Trophoblast cell (in vitro differentiated cells and primary cell): Measurements from ENCODE around the gene BTBD9.

Source experiments
- DNase-seq, 2 donors: peaks; one replicate each; pipeline ENCODE4 v3.0.0-alpha.2; 2016
- H2AFZ ChIP-seq: 2 replicates; pipeline ENCODE4 v1.6.1; 2013; ENCODE audit warnings: low read length, moderate library complexity, mild to moderate bottlenecking; ENCODE audit not compliant: insufficient read depth, poor library complexity
- H2AK5ac ChIP-seq: 2 replicates; pipeline ENCODE4 v1.6.1; 2013; ENCODE audit warnings: mild to moderate bottlenecking, low read length
- H2BK120ac ChIP-seq: 2 replicates; pipeline ENCODE4 v1.6.1; 2013; ENCODE audit warnings: low read length, mild to moderate bottlenecking, moderate library complexity; ENCODE audit not compliant: insufficient read depth, poor library complexity
- H2BK12ac ChIP-seq: 2 replicates; pipeline ENCODE4 v1.6.1; 2013; ENCODE audit warnings: mild to moderate bottlenecking, low read length, moderate library complexity
- H2BK5ac ChIP-seq: 2 replicates; pipeline ENCODE4 v1.6.1; 2013; ENCODE audit warnings: low read length, low read depth, moderate library complexity, mild to moderate bottlenecking; ENCODE audit not compliant: poor library complexity
- H3K14ac ChIP-seq: 2 replicates; pipeline ENCODE4 v1.6.1; 2013; ENCODE audit warnings: mild to moderate bottlenecking, low read length
- H3K18ac ChIP-seq: 2 replicates; pipeline ENCODE4 v1.6.1; 2013; ENCODE audit warnings: mild to moderate bottlenecking, low read length
- H3K23ac ChIP-seq: 2 replicates; pipeline ENCODE4 v1.6.1; 2013; ENCODE audit warnings: low read length
- H3K27ac ChIP-seq: 2 replicates; pipeline ENCODE4 v1.5.1; 2013; ENCODE audit warnings: low read depth, mild to moderate bottlenecking, inconsistent platforms, low read length, moderate library complexity
- H3K27me3 ChIP-seq: 2 replicates; pipeline ENCODE4 v1.6.1; 2013; ENCODE audit warnings: inconsistent platforms, mild to moderate bottlenecking, low read length, moderate library complexity; ENCODE audit not compliant: insufficient read depth
- H3K36me3 ChIP-seq, 2 experiments: 1 replicate in 1 of 2; 2 replicates in 1 of 2; pipeline ENCODE4 v1.6.1; 2013; ENCODE audit warnings: low read length in 2 of 2, mild to moderate bottlenecking in 2 of 2, moderate library complexity in 1 of 2; ENCODE audit not compliant: insufficient read depth in 2 of 2, control insufficient read depth in 1 of 2
- H3K4ac ChIP-seq: 2 replicates; pipeline ENCODE4 v1.6.1; 2013; ENCODE audit warnings: low read depth, mild to moderate bottlenecking, low read length, moderate library complexity
- H3K4me1 ChIP-seq, 2 experiments: 1 replicate in 1 of 2; 2 replicates in 1 of 2; pipeline ENCODE4 v1.6.1; 2013; ENCODE audit warnings: low read length in 2 of 2, mild to moderate bottlenecking in 2 of 2, moderate library complexity in 1 of 2; ENCODE audit not compliant: insufficient read depth in 2 of 2, control insufficient read depth in 1 of 2
- H3K4me2 ChIP-seq: 2 replicates; pipeline ENCODE4 v1.6.1; 2013; ENCODE audit warnings: inconsistent platforms, mild to moderate bottlenecking, low read length, moderate library complexity
- H3K4me3 ChIP-seq: 2 replicates; pipeline ENCODE4 v1.5.1; 2013; ENCODE audit warnings: mild to moderate bottlenecking, low read depth, low read length, inconsistent platforms
- H3K79me1 ChIP-seq: one replicate; pipeline ENCODE4 v1.6.1; 2013; ENCODE audit warnings: low read length
- H3K79me2 ChIP-seq: 2 replicates; pipeline ENCODE4 v1.6.1; 2013; ENCODE audit warnings: low read length, mild to moderate bottlenecking; ENCODE audit not compliant: control insufficient read depth, insufficient read depth, poor library complexity
- H3K9ac ChIP-seq: 2 replicates; pipeline ENCODE4 v1.6.1; 2013; ENCODE audit warnings: mild to moderate bottlenecking, low read length
- H3K9me3 ChIP-seq: 2 replicates; pipeline ENCODE4 v1.6.1; 2013; ENCODE audit warnings: low read depth, mild to moderate bottlenecking, control low read depth, inconsistent platforms, low read length; ENCODE audit not compliant: insufficient read depth
- H4K12ac ChIP-seq: 2 replicates; pipeline ENCODE4 v1.6.1; 2013; ENCODE audit warnings: low read depth, mild to moderate bottlenecking, low read length, moderate library complexity
- H4K8ac ChIP-seq: 2 replicates; pipeline ENCODE4 v1.6.1; 2013; ENCODE audit warnings: low read depth, mild to moderate bottlenecking, low read length, moderate library complexity
- H4K91ac ChIP-seq: one replicate; pipeline ENCODE4 v1.6.1; 2013; ENCODE audit warnings: low read depth, mild to moderate bottlenecking, low read length, moderate library complexity
- WGBS: extraction: QIAGEN DNeasy Blood & Tissue Kit; methylation state at CpG from one replicate; pipeline ENCODE4 v1.1.7; 2013; ENCODE audit warnings: missing lambda C conversion rate; ENCODE audit not compliant: insufficient read length, insufficient coverage; ENCODE audit errors: extremely low coverage; 5-methylcytosine and 5-hydroxymethylcytosine counted together

Gene BTBD9

GRCh38 chr6:38470548-38470947 lies 169.2 kb downstream of the BTBD9 start:
- Histone ChIP-seq H3K9me3 (no peaks in the 10 kb centered on the region), H4K12ac (no peak overlapping the region), H2AFZ (no peak overlapping the region), H3K4me2 (no peak overlapping the region), H3K27ac (no peak overlapping the region), H3K27me3 (no peaks in the 10 kb centered on the region), H3K79me1 (no peaks in the 10 kb centered on the region), H3K79me2 (no peaks in the 10 kb centered on the region), H3K23ac (no peak overlapping the region), H3K4ac (no peak overlapping the region), H2BK120ac (no peak overlapping the region), H3K4me3 (no peak overlapping the region), H2BK5ac (no peak overlapping the region), H3K18ac (no peak overlapping the region), H2BK12ac (no peak overlapping the region), H3K9ac (no peak overlapping the region), H2AK5ac (no peak overlapping the region), H3K4me1 (no peaks in the 10 kb centered on the region), H3K36me3 (no peaks in the 10 kb centered on the region), H4K91ac (no peak overlapping the region), H3K14ac (no peak overlapping the region), H4K8ac (no peak overlapping the region)
- no CpG with 5 or more reads among the region's 3 CpGs for WGBS
- DNase-seq, result no peak

GRCh38 chr6:38467566-38467965 lies 172.2 kb downstream of the BTBD9 start:
- no peak overlapping the region for H3K18ac ChIP-seq
- H3K27me3 ChIP-seq, result no peaks in the 10 kb centered on the region
- no peak overlapping the region for H2BK120ac ChIP-seq
- H3K4me2 ChIP-seq, result no peak overlapping the region
- no peak overlapping the region for H2AK5ac ChIP-seq
- H3K9ac ChIP-seq, result no peak overlapping the region
- no peaks in the 10 kb centered on the region for H3K79me1 ChIP-seq
- no peak overlapping the region for H3K23ac ChIP-seq
- H2BK5ac ChIP-seq, result no peak overlapping the region
- H3K4me3 ChIP-seq, result no peak overlapping the region
- WGBS, result no CpG with 5 or more reads among the region's 3 CpGs
- no peaks in the 10 kb centered on the region for H3K79me2 ChIP-seq
- no peak for DNase-seq
- H3K9me3 ChIP-seq, result no peaks in the 10 kb centered on the region
- no peaks in the 10 kb centered on the region for H3K36me3 ChIP-seq
- H4K91ac ChIP-seq, result no peak overlapping the region
- no peaks in the 10 kb centered on the region for H3K4me1 ChIP-seq
- no peak overlapping the region for H4K8ac ChIP-seq
- H3K4ac ChIP-seq, result no peak overlapping the region
- H4K12ac ChIP-seq, result no peak overlapping the region
- H3K27ac ChIP-seq, result no peak overlapping the region
- H2AFZ ChIP-seq, result no peak overlapping the region
- H2BK12ac ChIP-seq, result no peak overlapping the region
- no peak overlapping the region for H3K14ac ChIP-seq

- H2AFZ ChIP-seq, result no peak overlapping the region
- no peak overlapping the region for H4K8ac ChIP-seq
- DNase-seq, result peak in 1 of 2 donors; percentile 35
These were observed 179.5 kb downstream of the BTBD9 start for GRCh38 chr6:38460186-38460585.

DNA sequence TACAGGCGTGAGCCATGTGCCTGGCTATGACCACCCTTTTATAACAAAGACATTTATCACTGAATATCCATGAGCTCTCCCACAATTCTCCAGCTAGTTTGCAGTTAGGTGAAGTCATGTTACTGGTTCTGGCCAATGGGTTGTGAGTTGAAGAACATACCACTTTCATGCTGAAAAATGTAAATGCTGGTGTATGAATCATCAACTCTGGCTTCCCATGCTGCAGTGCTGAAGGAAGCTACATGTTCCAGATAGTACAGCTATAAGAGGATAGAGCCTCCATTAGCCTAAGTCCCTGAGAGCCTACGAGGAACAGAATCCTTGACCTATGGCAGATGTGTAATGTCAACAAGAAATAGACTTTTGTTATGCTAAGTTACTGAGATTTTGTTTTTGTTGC lies 180.4 kb downstream of the BTBD9 start:
- H3K79me2 ChIP-seq, result no peaks in the 10 kb centered on the region
- WGBS, result no CpG with 5 or more reads among the region's 2 CpGs
- H3K27ac ChIP-seq, result no peak overlapping the region
- no peak overlapping the region for H4K8ac ChIP-seq
- no peak overlapping the region for H2BK12ac ChIP-seq
- H2BK120ac ChIP-seq, result no peak overlapping the region
- H3K4me2 ChIP-seq, result no peak overlapping the region
- no peak overlapping the region for H3K4ac ChIP-seq
- no peaks in the 10 kb centered on the region for H3K4me1 ChIP-seq
- H4K12ac ChIP-seq, result no peak overlapping the region
- peak; percentile 24 to 47 for DNase-seq
- no peaks in the 10 kb centered on the region for H3K79me1 ChIP-seq
- H3K27me3 ChIP-seq, result no peaks in the 10 kb centered on the region
- H2AFZ ChIP-seq, result no peak overlapping the region
- H3K18ac ChIP-seq, result no peak overlapping the region
- H3K9me3 ChIP-seq, result no peaks in the 10 kb centered on the region
- H2AK5ac ChIP-seq, result no peak overlapping the region
- no peak overlapping the region for H3K14ac ChIP-seq
- H3K23ac ChIP-seq, result no peak overlapping the region
- no peak overlapping the region for H3K9ac ChIP-seq
- no peak overlapping the region for H3K4me3 ChIP-seq
- no peak overlapping the region for H4K91ac ChIP-seq
- H3K36me3 ChIP-seq, result no peaks in the 10 kb centered on the region
- H2BK5ac ChIP-seq, result no peak overlapping the region

More at GRCh38 chr6:38460186-38460585, 179.5 kb downstream of the BTBD9 start:
- Histone ChIP-seq H3K4me1 (no peaks in the 10 kb centered on the region), H3K27me3 (no peaks in the 10 kb centered on the region), H3K27ac (no peak overlapping the region), H2BK12ac (no peak overlapping the region), H2BK120ac (no peak overlapping the region), H4K12ac (no peak overlapping the region), H3K36me3 (no peaks in the 10 kb centered on the region), H3K14ac (no peak overlapping the region), H4K91ac (no peak overlapping the region), H3K23ac (no peak overlapping the region), H3K4ac (no peak overlapping the region), H3K4me3 (no peak overlapping the region), H3K9me3 (no peaks in the 10 kb centered on the region), H2BK5ac (no peak overlapping the region), H3K79me1 (no peaks in the 10 kb centered on the region), H3K9ac (no peak overlapping the region), H3K4me2 (no peak overlapping the region), H3K18ac (no peak overlapping the region), H3K79me2 (no peaks in the 10 kb centered on the region), H2AK5ac (no peak overlapping the region)
- WGBS, result no CpG with 5 or more reads among the region's 3 CpGs
